ENCODE measurements around the gene SLC25A21. TPM values are rescaled to one million over a fixed set of nuclear protein-coding genes. Genes with fewer than 3 reads are reported as not detected.

Gene SLC25A21
- total RNA-seq, 1 experiment from 2014 or later: 2.1 TPM

DNA sequence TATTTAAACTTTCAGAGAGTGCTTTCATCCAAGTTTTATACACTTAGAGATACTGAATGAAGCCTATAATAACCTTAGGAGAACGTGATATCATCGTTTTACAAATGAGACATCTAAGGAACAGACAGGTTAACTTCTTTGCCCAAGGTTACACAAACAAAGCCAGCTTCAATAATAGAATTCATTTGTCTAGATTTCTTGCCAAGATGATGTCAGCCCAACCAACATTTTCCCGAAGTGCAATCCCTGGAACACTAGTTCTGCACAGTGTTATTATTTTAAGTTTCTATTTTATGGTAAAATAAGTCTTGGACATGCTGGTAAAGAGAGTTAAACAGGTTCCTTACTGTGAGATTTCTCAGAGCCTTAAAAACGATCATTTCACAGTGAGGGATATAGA, 174.6 kb downstream of the SLC25A21 start:
- ATAC-seq (no peak), DNase-seq (ENCODE audit: low read depth, low spot score) (no peak)
- no TSS peak for BruUV-seq (replicated peaks)
- H3K9me3 ChIP-seq (ENCODE audit: control insufficient read depth, insufficient read depth, low read depth, low read length): no peaks in the 10 kb centered on the region
- ChIA-PET POLR2A (no interaction called here), CTCF (no interaction called here)
- H3K27me3 ChIP-seq (ENCODE audit: control insufficient read depth, insufficient read depth, low read length): no peaks in the 10 kb centered on the region
- TF ChIP-seq TCF7L2 (IDR thresholded peaks at IDR 0.05; ENCODE audit: low read depth, low read length): no peak
- no peak for TF ChIP-seq SIN3A (IDR thresholded peaks at IDR 0.05; ENCODE audit: borderline replicate concordance, insufficient read depth, low read depth, low read length)
- intact Hi-C loops (cut with micrococcal nuclease; ENCODE audit: unreplicated experiment): no loop called here
- no peak overlapping the region for H3K4me3 ChIP-seq (ENCODE audit: low read depth in 2 of 2, low read length in 2 of 2)
- no peak overlapping the region for H3K27ac ChIP-seq (ENCODE audit: low read length)
- in situ Hi-C loops (cut with HindIII; ENCODE audit: low pct_unique_long_range_greater_than_20kb, low sequenced_read_pairs): no loop called here
- no peaks in the 10 kb centered on the region for H3K4me1 ChIP-seq (ENCODE audit: control insufficient read depth, insufficient read depth, low read length)
- H3K36me3 ChIP-seq (ENCODE audit: control insufficient read depth, insufficient read depth, low read length): no peaks in the 10 kb centered on the region

DNA sequence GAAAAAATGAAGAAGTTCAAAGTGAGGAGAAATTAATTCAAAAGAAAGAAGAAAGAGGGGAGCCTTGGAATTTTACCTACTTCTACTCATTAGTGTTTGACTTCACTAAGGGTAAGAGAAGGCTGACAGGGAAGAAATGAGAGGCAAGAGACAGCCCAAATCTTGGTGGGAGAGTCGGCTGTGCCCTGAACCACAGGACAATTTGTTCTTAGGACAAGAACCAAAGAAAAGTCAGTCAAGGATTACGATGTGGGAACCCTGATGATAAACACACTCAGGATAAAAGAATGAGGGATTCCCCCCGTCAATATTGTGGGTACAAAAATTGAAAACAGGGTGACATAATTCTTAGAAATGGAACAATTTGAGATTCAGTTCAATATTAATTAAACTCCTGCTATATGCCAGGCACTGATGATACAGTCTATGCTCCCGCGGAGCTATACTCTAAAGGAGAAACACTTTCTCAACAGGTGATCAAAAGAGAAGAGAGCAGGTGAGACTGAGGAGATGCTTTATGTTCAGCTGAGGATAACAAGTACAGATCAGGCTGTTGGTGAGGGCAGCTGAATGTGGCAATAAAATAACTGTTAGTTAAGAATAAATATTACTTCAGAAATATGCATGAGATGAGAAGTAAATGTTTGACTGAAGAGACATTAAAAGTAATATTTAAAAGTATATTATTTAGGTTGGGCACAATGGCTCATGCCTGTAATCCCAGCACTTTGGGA, 175.4 kb downstream of the SLC25A21 start:
- Histone ChIP-seq H3K27me3 (ENCODE audit: control insufficient read depth, insufficient read depth, low read length) (no peaks in the 10 kb centered on the region), H3K4me3 (ENCODE audit: low read depth in 2 of 2, low read length in 2 of 2) (no peak overlapping the region), H3K4me1 (ENCODE audit: control insufficient read depth, insufficient read depth, low read length) (no peaks in the 10 kb centered on the region), H3K27ac (ENCODE audit: low read length) (no peak overlapping the region), H3K36me3 (ENCODE audit: control insufficient read depth, insufficient read depth, low read length) (no peaks in the 10 kb centered on the region), H3K9me3 (ENCODE audit: control insufficient read depth, insufficient read depth, low read depth, low read length) (no peaks in the 10 kb centered on the region)
- TF ChIP-seq SIN3A (IDR thresholded peaks at IDR 0.05; ENCODE audit: borderline replicate concordance, insufficient read depth, low read depth, low read length) (no peak), TCF7L2 (IDR thresholded peaks at IDR 0.05; ENCODE audit: low read depth, low read length) (no peak), POLR2AphosphoS5 (IDR thresholded peaks at IDR 0.05; ENCODE audit: low read depth, low read length) (no peak)
- TF ChIP-seq, protein P1, sequence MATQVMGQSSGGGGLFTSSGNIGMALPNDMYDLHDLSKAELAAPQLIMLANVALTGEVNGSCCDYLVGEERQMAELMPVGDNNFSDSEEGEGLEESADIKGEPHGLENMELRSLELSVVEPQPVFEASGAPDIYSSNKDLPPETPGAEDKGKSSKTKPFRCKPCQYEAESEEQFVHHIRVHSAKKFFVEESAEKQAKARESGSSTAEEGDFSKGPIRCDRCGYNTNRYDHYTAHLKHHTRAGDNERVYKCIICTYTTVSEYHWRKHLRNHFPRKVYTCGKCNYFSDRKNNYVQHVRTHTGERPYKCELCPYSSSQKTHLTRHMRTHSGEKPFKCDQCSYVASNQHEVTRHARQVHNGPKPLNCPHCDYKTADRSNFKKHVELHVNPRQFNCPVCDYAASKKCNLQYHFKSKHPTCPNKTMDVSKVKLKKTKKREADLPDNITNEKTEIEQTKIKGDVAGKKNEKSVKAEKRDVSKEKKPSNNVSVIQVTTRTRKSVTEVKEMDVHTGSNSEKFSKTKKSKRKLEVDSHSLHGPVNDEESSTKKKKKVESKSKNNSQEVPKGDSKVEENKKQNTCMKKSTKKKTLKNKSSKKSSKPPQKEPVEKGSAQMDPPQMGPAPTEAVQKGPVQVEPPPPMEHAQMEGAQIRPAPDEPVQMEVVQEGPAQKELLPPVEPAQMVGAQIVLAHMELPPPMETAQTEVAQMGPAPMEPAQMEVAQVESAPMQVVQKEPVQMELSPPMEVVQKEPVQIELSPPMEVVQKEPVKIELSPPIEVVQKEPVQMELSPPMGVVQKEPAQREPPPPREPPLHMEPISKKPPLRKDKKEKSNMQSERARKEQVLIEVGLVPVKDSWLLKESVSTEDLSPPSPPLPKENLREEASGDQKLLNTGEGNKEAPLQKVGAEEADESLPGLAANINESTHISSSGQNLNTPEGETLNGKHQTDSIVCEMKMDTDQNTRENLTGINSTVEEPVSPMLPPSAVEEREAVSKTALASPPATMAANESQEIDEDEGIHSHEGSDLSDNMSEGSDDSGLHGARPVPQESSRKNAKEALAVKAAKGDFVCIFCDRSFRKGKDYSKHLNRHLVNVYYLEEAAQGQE (IDR thresholded peaks at IDR 0.05; ENCODE audit: insufficient read depth in 1 of 2, low read depth in 2 of 2, low read length in 1 of 2): no peak
- TF ChIP-seq, protein P2, sequence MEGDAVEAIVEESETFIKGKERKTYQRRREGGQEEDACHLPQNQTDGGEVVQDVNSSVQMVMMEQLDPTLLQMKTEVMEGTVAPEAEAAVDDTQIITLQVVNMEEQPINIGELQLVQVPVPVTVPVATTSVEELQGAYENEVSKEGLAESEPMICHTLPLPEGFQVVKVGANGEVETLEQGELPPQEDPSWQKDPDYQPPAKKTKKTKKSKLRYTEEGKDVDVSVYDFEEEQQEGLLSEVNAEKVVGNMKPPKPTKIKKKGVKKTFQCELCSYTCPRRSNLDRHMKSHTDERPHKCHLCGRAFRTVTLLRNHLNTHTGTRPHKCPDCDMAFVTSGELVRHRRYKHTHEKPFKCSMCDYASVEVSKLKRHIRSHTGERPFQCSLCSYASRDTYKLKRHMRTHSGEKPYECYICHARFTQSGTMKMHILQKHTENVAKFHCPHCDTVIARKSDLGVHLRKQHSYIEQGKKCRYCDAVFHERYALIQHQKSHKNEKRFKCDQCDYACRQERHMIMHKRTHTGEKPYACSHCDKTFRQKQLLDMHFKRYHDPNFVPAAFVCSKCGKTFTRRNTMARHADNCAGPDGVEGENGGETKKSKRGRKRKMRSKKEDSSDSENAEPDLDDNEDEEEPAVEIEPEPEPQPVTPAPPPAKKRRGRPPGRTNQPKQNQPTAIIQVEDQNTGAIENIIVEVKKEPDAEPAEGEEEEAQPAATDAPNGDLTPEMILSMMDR (IDR thresholded peaks at IDR 0.05): no peak
- BruUV-seq (replicated peaks): no TSS peak
- ATAC-seq (no peak), DNase-seq (ENCODE audit: low read depth, low spot score) (no peak)
- in situ Hi-C loops (cut with HindIII; ENCODE audit: low pct_unique_long_range_greater_than_20kb, low sequenced_read_pairs): no loop called here
- ChIA-PET POLR2A (no interaction called here), CTCF (no interaction called here)
- intact Hi-C loops (cut with micrococcal nuclease; ENCODE audit: unreplicated experiment): no loop called here

DNA sequence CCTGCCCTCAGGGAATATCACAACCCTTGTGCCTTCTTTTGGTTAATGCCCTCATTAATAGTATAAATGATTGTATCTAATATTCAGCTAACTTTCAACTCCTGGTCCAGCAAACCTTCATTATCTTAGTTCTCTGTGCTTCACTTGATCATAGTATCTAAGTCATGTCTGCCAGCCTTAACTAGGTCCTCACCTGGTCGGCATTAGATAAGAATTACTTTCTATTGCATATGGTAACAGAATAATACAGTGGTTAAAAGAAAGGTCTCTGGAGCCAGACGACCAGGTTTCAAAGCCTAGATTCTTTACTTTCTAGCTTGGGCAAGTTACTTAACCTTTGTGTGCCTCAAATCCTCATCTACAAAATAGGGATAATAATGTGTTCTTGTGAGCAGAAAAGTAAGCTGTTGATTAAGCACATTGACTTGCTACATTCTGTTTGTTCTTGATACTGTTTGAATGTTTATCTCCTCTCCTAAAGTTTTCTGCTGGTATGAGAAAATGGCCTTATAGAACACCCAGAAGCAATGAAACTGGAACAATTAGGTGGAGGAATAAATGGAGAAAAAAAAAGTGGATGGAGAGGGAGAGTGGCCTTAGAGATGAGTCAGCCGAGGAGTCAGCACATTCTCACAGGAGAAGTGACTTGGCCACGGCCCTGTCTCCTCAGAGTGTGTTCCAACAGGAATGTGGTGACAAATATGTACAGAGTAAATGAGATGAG, 176.1 kb downstream of the SLC25A21 start:
- Histone ChIP-seq H3K27ac (ENCODE audit: low read length) (no peak overlapping the region), H3K4me3 (ENCODE audit: low read depth in 2 of 2, low read length in 2 of 2) (no peak overlapping the region), H3K4me1 (ENCODE audit: control insufficient read depth, insufficient read depth, low read length) (no peaks in the 10 kb centered on the region), H3K9me3 (ENCODE audit: control insufficient read depth, insufficient read depth, low read depth, low read length) (no peaks in the 10 kb centered on the region), H3K36me3 (ENCODE audit: control insufficient read depth, insufficient read depth, low read length) (no peaks in the 10 kb centered on the region), H3K27me3 (ENCODE audit: control insufficient read depth, insufficient read depth, low read length) (no peaks in the 10 kb centered on the region)
- no TSS peak for BruUV-seq (replicated peaks)
- no peak; the same call in 1 of the 2 replicates for ATAC-seq
- CTCF ChIA-PET: no interaction called here
- TF ChIP-seq POLR2AphosphoS5 (IDR thresholded peaks at IDR 0.05; ENCODE audit: low read depth, low read length): no peak
- TF ChIP-seq, protein P2 (IDR thresholded peaks at IDR 0.05): no peak
- TF ChIP-seq SIN3A (IDR thresholded peaks at IDR 0.05; ENCODE audit: borderline replicate concordance, insufficient read depth, low read depth, low read length): no peak
- no peak for TF ChIP-seq TCF7L2 (IDR thresholded peaks at IDR 0.05; ENCODE audit: low read depth, low read length)
- TF ChIP-seq, protein P1 (IDR thresholded peaks at IDR 0.05; ENCODE audit: insufficient read depth in 1 of 2, low read depth in 2 of 2, low read length in 1 of 2): no peak
- no peak for DNase-seq (ENCODE audit: low read depth, low spot score)
- POLR2A ChIA-PET: no interaction called here
- intact Hi-C loops (cut with micrococcal nuclease; ENCODE audit: unreplicated experiment) (no loop called here), in situ Hi-C loops (cut with HindIII; ENCODE audit: low pct_unique_long_range_greater_than_20kb, low sequenced_read_pairs) (no loop called here)
